ENCODE results near the gene EFCAB6.

EFCAB6 gene

GRCh38 chr22:43535741-43536140 is 276.4 kb downstream of the EFCAB6 start:
- Mint-ChIP-seq H3K27ac (no peak overlapping the region), H3K27me3 (ENCODE audit: low read depth, poor library complexity) (peaks cover 18% of the 10 kb centered on the region)

GRCh38 chr22:43535336-43535735 is 276.8 kb downstream of the EFCAB6 start:
- Mint-ChIP-seq H3K27ac (no peak overlapping the region), H3K36me3 (ENCODE audit: low read depth) (peaks cover 6% of the 10 kb centered on the region), H3K9me3 (peaks cover 17% of the 10 kb centered on the region), H3K27me3 (ENCODE audit: low read depth, poor library complexity) (peaks cover 18% of the 10 kb centered on the region), H3K4me1 (peaks cover 5% of the 10 kb centered on the region), H3K4me3 (no peak overlapping the region)
- DNase-seq: no peak
- TF ChIP-seq CTCF (IDR thresholded peaks at IDR 0.05): no peak

More at GRCh38 chr22:43535741-43536140, 276.4 kb downstream of the EFCAB6 start:
- H3K9me3 Mint-ChIP-seq: peaks cover 17% of the 10 kb centered on the region
- H3K4me1 Mint-ChIP-seq: peaks cover 5% of the 10 kb centered on the region
- H3K36me3 Mint-ChIP-seq (ENCODE audit: low read depth): peaks cover 6% of the 10 kb centered on the region
- TF ChIP-seq CTCF (IDR thresholded peaks at IDR 0.05): no peak
- DNase-seq: no peak
- H3K4me3 Mint-ChIP-seq: no peak overlapping the region

GRCh38 chr22:43534916-43535315 is 277.2 kb downstream of the EFCAB6 start:
- Mint-ChIP-seq H3K36me3 (ENCODE audit: low read depth) (peaks cover 6% of the 10 kb centered on the region), H3K4me3 (no peak overlapping the region), H3K27ac (no peak overlapping the region), H3K4me1 (peaks cover 5% of the 10 kb centered on the region), H3K9me3 (peaks cover 17% of the 10 kb centered on the region), H3K27me3 (ENCODE audit: low read depth, poor library complexity) (peaks cover 18% of the 10 kb centered on the region)
- no peak for DNase-seq
- no peak for TF ChIP-seq CTCF (IDR thresholded peaks at IDR 0.05)

- Mint-ChIP-seq H3K27me3 (ENCODE audit: low read depth, poor library complexity) (peaks cover 15% of the 10 kb centered on the region), H3K9me3 (peaks cover 17% of the 10 kb centered on the region), H3K4me3 (no peak overlapping the region), H3K27ac (no peak overlapping the region), H3K4me1 (peaks cover 9% of the 10 kb centered on the region), H3K36me3 (ENCODE audit: low read depth) (peaks cover 6% of the 10 kb centered on the region)
- DNase-seq: no peak
- TF ChIP-seq CTCF (IDR thresholded peaks at IDR 0.05): no peak
These were observed 278.3 kb downstream of the EFCAB6 start for GRCh38 chr22:43533656-43534428.

GRCh38 chr22:43533156-43533530 is 279.0 kb downstream of the EFCAB6 start:
- DNase-seq: no peak
- peaks cover 13% of the 10 kb centered on the region for H3K4me1 Mint-ChIP-seq
- no peak overlapping the region for H3K27ac Mint-ChIP-seq
- no peak for TF ChIP-seq CTCF (IDR thresholded peaks at IDR 0.05)
- H3K36me3 Mint-ChIP-seq (ENCODE audit: low read depth): peaks cover 6% of the 10 kb centered on the region
- peaks cover 16% of the 10 kb centered on the region for H3K9me3 Mint-ChIP-seq
- H3K4me3 Mint-ChIP-seq: no peak overlapping the region
- H3K27me3 Mint-ChIP-seq (ENCODE audit: low read depth, poor library complexity): peaks cover 12% of the 10 kb centered on the region

Data from nephron progenitor cell (in vitro differentiated cells).